Brain pericyte (primary cell): ENCODE measurements around the gene DHX58.

Source experiments
- DNase-seq: peaks from one replicate; pipeline ENCODE4 v3.0.0-alpha.2; 2012; ENCODE audit warnings: low read depth, low spot score

DHX58 gene

GRCh38 chr17:42087736-42088705 is 24.5 kb downstream of the DHX58 start:
- no peak for DNase-seq

GRCh38 chr17:42087042-42087701 is 25.3 kb downstream of the DHX58 start:
- DNase-seq = no peak

GRCh38 chr17:42081516-42082129 is 30.9 kb downstream of the DHX58 start:
- no peak for DNase-seq

GRCh38 chr17:42079541-42079940 is 33.0 kb downstream of the DHX58 start:
- DNase-seq = no peak

GRCh38 chr17:42078396-42079043 is 34.0 kb downstream of the DHX58 start:
- DNase-seq = no peak

- no peak for DNase-seq
Observed at GRCh38 chr17:42077755-42078154, 34.8 kb downstream of the DHX58 start.

GRCh38 chr17:42076797-42077559 is 35.5 kb downstream of the DHX58 start:
- no peak for DNase-seq

- DNase-seq = no peak
Observed at GRCh38 chr17:42075789-42076188, 36.7 kb downstream of the DHX58 start.

- DNase-seq = no peak
Observed at GRCh38 chr17:42072323-42073187, 40.0 kb downstream of the DHX58 start.

- DNase-seq = no peak
Observed at GRCh38 chr17:42071810-42072209, 40.7 kb downstream of the DHX58 start.

GRCh38 chr17:42068979-42069378 is 43.5 kb downstream of the DHX58 start:
- DNase-seq = no peak

- no peak for DNase-seq
Observed at GRCh38 chr17:42067371-42068091, 45.0 kb downstream of the DHX58 start.

GRCh38 chr17:42065201-42065600 is 47.3 kb downstream of the DHX58 start:
- no peak for DNase-seq

- no peak for DNase-seq
Observed at GRCh38 chr17:42062681-42063080, 49.8 kb downstream of the DHX58 start.

- no peak for DNase-seq
Observed at GRCh38 chr17:42061646-42062487, 50.6 kb downstream of the DHX58 start.

- DNase-seq = no peak
Observed at GRCh38 chr17:42060231-42060630, 52.3 kb downstream of the DHX58 start.

- no peak for DNase-seq
Observed at GRCh38 chr17:42059815-42060214, 52.7 kb downstream of the DHX58 start.

GRCh38 chr17:42058063-42058462 is 54.5 kb downstream of the DHX58 start:
- DNase-seq = no peak

- no peak for DNase-seq
Observed at GRCh38 chr17:42056635-42057034, 55.9 kb downstream of the DHX58 start.
